ENCODE measurements around the gene ANKLE2.

ANKLE2 gene

GRCh38 chr12:132675757-132676432 lies 85.7 kb downstream of the ANKLE2 start:
- DNase-seq (ENCODE audit: low read depth): no peak
- H3K4me3 ChIP-seq (ENCODE audit: low read depth, low read length): no peak overlapping the region
- no peak for TF ChIP-seq CTCF (IDR thresholded peaks at IDR 0.05; ENCODE audit: low read depth, low read length, missing control alignments)

Measured in GM12864 (cell line).